ENCODE measurements around the gene TBL1Y.

DNA sequence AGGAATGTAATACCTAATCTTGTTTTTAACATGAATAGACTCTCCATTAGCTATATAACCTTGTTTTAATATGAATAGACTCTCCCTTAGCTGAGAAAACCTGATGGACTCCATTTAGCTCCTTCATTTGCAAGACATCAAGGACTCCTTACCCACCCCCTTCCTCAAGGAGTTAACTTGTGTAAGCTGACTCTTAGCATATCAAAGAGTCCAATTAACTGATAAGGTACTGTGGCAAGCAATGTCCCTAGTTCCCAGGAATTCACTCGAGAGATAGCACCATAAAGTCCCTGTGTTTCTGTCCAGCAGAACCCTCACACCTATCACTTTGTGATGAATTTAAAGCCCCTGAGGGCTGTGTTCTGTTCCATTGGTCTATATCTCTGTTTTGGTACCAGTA is 15.3 kb upstream of the TBL1Y start:
- no peak for TF ChIP-seq EZH2 (IDR thresholded peaks at IDR 0.05; ENCODE audit: insufficient read depth, low read length)
- TF ChIP-seq, protein P1, sequence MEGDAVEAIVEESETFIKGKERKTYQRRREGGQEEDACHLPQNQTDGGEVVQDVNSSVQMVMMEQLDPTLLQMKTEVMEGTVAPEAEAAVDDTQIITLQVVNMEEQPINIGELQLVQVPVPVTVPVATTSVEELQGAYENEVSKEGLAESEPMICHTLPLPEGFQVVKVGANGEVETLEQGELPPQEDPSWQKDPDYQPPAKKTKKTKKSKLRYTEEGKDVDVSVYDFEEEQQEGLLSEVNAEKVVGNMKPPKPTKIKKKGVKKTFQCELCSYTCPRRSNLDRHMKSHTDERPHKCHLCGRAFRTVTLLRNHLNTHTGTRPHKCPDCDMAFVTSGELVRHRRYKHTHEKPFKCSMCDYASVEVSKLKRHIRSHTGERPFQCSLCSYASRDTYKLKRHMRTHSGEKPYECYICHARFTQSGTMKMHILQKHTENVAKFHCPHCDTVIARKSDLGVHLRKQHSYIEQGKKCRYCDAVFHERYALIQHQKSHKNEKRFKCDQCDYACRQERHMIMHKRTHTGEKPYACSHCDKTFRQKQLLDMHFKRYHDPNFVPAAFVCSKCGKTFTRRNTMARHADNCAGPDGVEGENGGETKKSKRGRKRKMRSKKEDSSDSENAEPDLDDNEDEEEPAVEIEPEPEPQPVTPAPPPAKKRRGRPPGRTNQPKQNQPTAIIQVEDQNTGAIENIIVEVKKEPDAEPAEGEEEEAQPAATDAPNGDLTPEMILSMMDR (IDR thresholded peaks at IDR 0.05; ENCODE audit: insufficient read depth, low read depth, low read length): no peak

Data from astrocyte (in vitro differentiated cells and primary cell).